ENCODE measurements around the gene FAM120A.
"Not testable (repeated sequence)": the region's sequence is repeated elsewhere in the genome, so short reads cannot be mapped to it uniquely, and the experiment has no call there.

FAM120A gene

DNA sequence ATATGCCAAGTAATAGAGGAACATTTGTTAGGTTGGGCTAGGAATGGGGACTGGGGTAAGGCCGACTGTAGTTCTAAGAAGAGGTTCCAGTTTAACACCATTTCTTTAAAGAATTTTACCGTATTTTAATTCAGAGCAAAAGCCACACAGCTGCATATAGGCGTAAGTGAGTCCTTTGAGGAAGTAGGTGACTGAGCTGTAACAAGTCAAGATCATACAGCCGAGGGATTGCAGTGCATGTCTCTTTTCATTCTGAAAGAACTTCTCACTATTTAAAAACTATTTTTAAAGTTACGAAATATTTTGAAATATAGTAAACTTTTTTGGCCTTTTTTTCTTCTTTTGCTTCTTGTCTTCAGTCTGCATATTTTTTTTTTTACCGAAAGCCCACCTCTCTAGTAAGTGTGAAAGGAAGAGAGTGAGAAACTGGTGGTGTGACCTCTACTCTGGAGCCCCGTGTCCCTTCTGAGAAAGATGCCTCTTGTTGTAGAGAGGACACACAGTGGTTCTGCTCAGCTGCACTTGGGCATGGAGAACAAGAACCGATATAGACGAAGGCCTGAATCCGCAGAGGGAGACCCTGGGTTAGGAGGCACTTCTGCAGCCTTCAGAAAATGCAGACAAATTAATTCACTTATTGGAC is 60.8 kb downstream of the FAM120A start:
- DNase-seq: not testable (repeated sequence)

DNA sequence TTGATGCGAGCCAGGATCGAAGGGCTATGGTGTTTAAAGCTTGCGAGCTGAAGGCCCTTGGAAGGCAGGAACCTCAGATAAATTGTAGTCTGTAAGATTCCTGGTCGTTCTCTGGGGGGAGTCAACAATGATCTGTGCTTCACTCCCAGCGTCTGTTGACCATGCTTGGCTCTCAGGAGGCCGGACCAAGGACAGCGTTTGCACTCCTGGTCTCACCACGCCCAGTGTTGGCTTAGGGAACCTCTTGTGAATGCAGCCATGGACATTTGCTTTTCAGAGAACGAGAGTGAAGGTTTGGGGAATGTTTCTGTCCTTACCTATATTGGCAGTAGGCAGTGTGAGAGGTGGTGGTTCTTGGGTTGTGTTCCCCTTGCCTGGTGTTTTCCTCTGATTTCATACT is 62.1 kb downstream of the FAM120A start:
- no peak for DNase-seq

DNA sequence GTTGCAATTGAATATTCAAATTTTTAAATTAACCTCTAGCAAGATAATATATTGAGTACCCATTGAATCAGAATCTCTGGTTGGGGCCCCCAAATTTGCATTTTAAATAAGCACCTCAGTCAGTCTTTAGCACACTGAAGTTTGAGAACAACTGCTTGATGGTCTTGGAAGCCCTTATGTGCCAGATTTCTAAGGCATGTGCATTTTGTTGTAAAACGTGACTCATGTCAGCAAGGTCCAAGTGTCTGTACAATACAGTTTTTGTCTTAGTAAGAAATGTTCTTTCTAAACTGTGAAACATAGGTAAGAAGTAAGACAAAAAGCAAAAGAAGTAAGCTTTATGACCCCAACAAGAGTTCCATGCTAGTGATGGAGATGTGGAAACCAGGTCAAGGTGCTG is 65.8 kb downstream of the FAM120A start:
- no peak for DNase-seq

DNA sequence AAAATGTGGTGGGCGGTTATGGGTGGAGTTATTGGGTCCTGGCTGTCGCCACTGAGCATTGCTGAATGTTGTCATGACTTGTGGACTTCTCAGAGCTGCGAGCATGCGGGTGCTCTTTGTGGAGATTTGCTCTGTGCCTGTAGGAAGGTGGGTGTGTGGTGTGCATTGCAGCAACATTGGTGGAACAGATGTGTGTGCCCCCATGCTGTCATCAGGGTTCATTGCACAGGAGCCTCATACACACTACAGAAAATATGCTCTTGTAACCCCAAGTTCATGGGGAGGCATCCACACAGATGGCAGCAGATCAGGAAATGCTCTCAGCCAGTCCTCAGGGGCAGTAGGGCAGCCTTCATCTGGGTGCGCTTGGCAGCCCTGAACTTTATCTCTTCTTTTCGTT is 69.0 kb downstream of the FAM120A start:
- DNase-seq: no peak

DNA sequence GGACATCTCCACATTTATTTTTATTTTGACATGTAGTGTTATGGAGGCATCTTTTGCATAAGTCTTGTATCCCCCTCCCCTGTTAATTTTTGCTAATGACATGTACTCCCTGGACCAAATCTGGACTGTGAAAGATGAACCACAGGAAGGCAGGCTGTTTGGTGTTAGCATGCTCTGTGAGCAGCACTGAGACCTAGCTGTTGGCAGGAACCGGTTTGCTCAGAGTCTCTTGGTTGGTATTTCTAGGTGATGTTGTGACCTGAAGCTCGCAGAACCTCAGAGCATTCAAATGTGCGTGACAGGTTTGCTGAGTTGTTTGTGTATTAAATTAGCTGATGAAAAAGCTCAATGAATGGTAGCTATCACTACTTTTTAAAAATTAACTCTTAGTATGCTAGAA is 71.3 kb downstream of the FAM120A start:
- no peak for DNase-seq

DNA sequence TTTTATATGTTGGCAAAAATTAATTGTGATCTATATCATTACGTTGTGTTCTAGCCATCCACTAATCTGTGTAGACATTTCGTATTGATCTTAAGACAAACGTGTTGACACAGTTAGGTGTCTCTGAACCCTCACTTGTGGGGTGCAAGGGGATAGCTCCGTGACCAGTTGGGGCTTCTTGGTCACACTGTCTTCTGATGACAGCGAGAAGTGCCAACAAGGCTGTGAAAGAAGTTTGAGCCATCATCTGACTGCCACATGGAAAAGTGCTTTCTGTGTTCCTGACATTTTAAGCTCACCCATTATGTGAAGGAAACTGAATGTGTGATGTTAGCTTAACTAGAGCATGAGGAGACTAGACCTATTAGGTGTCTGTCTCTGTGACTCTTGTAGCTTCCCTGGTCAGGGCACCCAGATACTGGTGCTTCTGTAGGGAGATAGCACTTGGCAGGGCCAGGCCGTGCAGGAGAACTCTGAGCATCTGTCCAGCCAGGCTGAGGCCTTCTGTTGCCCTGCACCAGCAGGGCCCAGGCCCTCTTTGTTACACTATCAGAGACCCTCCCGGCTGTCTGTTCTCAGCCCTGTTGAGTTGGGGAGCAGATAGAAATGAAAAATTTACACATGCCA is 72.1 kb downstream of the FAM120A start:
- no peak for DNase-seq

DNA sequence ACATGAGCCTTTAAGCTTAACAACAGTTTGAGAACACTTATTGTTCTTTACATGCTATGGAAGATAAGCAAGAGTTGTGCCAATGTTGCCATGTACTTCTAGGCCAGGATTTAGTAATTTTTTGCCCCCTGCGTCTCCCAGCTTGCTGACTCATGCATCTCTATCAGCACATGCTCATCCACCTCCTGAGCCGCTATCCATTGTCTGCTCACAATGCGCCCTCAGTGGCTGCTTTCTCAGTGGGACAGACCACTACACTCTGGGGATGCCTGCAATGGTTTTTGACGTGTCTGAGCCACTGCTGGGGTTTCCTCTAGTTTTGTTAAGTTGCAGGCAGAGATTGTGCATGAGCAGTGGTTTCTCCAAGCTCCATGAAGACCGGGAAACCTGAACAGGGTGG is 74.0 kb downstream of the FAM120A start:
- DNase-seq: no peak

DNA sequence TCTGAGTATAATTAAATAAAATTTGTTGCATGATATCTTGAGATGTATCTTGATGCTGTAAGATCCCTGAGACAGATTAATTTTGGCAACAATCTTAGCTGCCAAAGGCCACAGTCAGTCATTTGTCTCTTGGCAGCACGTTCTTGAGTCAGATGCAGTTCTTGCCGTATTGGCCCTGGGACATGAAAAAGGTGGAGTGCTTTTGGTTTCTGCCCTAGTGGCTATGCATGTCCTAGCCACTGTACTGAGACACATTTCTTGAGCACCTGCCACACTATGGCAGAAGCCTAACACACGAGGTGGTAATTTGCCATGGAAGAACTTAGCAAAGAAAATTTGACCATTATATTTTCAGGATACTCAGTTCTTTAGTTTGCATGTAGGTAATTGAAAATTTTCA is 79.9 kb downstream of the FAM120A start:
- DNase-seq: no peak

DNA sequence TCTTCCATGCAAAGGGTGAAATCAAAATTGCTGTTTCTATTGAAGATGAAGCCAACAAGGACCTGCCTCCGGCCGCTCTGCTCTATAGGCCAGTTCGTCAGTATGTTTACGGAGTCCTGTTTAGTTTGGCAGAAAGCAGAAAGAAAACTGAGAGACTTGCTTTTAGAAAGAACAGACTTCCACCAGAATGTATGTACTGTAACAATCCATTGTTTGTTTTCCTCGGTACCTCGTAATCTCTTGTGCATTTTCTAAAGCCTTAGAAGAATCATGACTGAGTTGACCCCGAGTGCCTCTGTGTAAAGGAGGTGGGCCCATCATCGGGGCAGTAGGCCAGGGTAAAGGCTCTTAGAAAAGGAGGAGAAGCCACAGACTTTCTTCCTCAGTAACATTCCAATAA is 80.7 kb downstream of the FAM120A start:
- no peak for DNase-seq

DNA sequence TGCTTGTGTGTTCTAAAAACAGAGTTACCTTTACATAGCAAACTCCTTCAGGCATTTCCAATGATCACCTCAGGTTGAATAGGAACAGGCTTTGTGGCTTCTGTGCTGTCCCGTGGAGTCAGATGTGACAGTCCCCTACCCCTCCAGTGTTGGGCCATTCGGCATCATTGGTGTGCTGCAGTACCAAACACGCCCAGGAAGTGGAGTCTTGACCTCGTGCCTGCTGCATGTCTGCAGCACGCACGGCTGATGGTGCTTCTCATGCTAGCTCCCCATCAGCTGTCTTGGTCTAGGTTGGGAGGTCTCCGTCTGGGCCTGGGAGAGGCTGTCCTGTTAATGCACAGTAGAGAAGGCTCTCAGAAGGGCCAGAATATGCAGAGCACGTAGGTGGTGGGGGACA is 82.4 kb downstream of the FAM120A start:
- no peak for DNase-seq

DNA sequence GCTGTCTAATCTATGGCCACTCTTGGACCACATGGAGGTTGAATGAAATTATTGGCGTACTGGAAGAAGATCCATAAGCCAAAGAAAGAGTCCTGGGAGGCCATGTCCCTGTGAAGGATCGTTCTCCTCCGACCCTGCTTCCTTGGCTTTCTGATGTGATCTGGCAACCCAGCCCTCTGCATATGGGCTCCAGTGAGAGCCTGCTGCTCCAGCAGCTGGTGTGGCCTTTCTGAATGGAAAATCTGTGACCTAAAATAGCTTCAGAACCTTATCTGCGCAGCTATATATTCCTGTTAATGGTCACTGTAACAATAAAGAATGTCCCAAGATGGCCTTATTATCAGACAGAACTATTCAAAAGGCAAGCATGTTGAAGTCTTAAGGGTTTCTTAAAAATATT is 84.7 kb downstream of the FAM120A start:
- no peak for DNase-seq

DNA sequence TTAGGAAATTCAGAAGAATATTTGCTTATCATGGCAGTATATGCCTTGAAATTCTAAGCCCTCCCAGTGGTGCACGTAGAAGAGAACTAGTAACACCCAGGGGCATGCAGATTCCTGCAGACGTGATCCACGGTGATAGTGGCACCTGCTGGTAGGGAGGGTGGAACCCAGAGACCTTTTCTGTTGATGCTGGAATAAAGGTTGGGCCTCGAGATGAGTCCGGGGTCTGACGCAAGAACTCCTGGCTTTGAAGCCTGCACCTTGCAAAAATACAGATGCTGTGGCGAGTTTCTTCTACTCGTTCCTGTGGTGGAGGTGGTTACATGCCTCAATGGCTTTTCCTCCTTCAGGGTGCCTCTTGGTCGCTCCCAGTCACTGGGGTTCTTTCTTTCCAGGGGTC is 85.4 kb downstream of the FAM120A start:
- DNase-seq: no peak

DNA sequence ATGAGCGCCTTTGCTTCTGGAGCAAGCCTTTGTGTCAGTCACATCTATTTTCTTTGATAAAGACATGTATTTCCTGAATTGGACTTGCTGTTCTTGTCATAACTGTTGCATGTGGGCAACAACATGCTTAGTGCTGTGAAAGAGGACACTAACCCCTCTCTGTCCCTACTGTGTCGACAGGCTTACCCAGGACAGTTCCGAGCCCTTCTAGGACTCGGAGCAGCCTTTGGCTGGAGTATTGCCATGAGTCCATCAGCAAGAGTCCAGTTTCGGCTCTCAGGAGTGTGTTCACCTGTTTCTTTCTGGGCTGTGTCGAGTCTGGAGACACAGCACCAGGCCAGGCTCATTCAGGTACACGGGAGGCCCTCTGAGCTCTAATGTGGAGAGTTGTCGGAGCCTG is 88.8 kb downstream of the FAM120A start:
- DNase-seq: no peak

DNA sequence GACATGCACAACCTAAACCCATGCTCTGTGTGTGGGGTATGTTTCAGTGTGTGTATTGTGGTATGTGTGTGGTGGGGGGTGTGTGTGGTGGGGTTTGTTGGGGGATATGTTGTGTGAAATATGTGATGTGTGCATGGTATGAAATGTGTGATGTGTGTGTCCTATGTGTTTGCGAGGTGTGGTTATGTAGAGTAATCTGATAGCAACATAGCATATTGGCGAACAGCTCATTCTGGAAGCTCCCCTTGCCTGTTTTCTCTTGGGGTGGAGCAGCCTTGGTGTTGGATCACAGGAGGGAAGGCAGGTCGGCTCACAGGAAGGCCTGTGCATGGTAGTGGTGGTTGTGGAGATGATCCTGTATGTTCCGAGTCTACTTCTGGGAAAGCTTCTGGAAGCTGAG is 89.5 kb downstream of the FAM120A start:
- DNase-seq: no peak

DNA sequence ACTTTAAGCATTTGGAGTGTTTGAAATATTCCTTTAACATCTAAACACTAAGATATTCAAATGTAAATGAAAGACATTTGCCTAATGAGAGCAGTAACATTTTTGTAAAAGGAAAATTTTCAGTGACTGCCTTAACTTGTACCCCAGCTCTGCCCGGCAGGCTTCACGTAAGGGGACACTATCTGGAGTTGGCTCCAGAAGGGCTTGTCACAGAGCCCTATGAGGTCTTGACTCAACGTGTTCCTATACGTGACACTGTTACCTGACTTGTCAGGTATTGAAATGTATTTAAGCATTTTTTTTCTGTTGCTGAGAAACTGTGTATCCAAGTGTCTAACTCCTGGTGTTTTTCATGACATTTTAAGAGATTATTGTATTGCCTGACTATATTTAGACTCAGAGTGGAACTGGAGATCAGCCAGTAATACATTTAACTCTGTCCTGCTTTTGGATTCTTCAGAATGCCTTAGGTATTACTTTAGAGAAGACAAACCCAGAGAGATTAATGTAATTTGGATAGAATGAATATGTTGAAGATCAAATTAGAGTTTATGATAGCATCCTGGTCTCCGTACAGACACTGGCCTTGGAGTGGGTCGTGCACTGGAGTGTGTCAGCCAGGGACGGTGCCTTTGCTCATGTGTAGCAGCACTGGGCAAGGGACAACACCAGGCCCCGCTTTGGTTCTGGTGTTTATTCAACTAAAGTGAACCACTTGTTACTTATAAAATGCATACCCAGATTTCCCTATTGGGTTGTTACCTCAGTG is 90.3 kb downstream of the FAM120A start:
- no peak for DNase-seq

DNA sequence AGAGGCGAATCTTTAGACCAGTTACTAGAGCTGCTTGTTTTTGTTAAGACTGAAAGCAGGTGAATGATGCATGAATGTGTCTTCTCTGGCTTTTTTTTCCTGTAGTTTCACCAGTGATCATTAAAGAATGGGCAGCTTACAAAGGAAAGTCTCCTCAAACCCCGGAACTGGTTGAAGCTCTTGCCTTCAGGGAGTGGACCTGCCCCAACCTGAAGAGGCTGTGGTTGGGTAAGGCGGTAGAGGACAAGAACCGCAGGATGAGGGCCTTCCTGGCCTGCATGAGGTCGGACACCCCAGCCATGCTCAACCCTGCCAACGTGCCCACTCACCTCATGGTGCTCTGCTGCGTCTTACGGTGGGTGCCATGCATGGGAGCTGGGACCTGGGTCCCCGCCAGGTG is 91.6 kb downstream of the FAM120A start:
- DNase-seq: no peak

DNA sequence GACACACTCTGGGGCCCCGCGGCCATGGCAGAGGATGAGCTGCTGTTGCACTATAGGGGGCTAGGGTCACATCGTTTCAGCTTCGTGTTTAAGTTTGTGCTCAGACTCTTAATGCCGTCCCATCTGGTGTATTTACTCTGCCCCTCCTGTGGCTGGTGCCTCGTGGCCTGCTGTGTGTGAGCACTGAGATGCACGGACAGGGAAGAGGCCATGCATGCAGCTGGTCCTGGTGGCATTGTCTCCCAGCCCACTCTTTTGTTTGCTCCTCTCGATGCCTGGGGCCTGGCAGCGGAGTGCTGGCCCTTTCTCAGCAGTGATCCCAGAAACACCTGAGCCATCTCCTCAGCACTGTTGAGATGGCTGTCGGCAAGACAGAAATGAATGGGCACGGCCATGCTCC is 94.9 kb downstream of the FAM120A start:
- no peak for DNase-seq

DNA sequence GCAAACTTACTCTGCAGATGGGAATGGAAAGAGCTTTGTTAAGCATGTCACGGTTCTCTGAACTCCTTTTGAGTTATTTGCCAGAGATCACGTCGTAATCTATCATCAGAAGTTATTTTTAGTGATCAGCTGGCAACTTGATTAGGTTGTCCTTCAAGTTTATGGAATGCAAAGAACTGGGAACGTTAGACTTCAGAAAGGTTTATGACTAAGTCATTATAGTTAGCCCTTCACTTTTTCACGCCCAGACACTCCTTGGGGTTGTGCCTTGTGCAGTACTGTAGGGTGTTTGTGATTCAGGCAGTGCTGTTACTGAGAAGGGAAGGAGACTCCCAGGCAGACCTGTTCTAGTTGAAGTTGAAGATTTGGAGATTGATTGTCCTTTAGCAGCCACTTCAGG is 98.1 kb downstream of the FAM120A start:
- DNase-seq: no peak

DNA sequence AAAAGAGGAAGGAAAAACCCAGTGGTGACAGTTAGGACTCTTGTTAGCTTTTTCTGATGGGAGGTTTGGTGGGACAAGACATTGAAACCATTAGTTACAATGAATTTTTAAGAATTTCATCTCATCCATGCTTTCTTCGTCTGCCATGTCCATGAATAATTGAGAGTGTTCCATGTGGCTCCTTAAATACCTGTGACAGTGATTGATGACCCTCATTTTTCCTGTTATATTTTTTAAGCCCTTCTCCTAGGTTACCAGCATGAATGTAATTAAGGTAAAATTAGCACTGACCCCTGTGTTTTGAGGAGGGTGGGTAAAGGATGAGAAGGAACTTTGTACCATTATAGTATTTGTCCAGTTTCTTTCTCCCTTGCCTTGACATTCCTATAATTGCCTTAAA is 101.4 kb downstream of the FAM120A start:
- DNase-seq: no peak

DNA sequence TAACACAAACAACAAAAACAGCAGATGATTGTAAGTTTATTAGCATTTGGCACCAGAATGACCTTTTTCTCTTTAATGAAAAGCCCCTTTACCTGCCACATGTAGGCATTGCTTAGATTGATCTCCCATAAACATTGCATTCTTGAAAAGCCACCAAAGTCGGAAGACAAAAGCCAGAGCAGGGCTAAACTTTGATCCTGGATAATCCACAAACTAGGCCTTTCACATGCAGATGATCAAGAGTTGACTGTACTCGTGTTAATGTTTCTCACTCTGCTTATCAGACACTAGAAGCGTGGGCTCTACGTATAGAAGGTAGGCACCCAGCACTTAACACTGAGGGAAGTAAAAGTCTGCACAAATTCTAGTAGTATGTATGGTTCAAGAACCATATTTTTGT is 103.9 kb downstream of the FAM120A start:
- no peak for DNase-seq

DNA sequence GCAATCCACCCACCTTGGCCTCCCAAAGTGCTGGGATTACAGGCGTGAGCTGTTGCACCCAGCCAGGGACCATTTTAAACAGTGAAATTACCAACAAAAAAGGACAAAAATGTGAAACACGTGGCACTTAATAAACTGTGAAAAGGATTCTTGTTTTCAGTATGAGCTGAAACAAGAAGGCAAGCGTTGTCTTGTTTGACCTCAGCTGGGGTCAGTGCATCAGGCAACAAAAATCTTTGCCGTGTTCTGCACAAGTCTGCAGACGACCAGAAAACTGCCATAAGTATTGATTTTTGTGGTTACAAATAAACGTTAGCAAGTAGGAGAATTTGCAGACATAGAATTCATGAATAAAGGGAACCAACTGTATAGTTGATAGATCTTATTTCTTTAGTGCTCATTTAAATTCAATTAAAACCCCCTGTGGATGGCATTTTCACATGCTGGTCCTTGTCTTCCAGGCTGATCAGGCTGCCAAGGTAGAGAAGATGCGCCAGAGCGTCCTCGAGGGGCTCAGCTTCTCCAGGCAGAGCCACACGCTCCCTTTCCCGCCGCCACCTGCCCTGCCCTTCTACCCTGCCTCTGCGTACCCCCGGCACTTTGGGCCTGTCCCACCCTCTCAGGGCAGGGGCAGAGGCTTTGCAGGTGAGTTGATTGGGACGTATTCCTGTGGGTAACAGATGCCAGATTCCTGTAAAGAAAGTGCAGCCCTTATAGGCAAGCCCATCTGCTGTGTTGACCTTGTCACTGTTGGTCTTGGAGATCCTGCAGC is 106.1 kb downstream of the FAM120A start:
- no peak for DNase-seq

DNA sequence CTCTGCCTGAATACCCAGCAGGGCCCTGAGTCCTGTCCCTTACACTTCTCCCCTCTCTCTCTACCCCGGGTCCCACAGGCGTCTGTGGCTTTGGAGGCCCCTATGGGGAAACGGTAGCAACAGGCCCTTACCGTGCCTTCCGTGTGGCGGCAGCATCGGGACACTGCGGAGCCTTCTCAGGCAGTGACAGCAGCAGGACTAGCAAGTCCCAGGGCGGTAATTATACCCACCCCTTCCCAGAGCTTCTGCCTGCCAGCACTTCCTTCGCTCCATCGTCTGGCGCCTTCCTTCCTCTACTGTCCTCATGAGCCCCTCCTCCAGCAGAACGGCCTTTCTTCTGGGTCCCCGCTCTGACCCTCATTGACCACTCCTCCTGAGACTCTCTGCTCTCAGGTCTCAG is 107.0 kb downstream of the FAM120A start:
- DNase-seq: no peak

DNA sequence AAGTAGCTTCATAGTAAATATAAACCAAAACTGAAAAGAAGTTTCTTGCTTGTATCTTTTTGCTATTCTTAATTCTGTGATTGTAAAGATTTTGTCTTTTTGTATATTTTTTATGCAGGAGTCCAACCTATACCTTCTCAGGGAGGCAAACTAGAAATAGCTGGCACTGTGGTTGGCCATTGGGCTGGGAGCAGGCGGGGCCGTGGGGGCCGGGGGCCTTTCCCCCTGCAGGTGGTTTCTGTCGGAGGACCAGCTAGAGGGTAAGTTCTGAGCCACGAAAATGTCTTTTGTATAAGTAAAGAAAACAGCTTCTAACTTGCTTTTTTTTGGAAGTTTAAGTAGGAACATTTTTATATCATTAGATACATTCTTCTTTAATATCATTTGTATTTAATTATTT is 109.5 kb downstream of the FAM120A start:
- DNase-seq: no peak

DNA sequence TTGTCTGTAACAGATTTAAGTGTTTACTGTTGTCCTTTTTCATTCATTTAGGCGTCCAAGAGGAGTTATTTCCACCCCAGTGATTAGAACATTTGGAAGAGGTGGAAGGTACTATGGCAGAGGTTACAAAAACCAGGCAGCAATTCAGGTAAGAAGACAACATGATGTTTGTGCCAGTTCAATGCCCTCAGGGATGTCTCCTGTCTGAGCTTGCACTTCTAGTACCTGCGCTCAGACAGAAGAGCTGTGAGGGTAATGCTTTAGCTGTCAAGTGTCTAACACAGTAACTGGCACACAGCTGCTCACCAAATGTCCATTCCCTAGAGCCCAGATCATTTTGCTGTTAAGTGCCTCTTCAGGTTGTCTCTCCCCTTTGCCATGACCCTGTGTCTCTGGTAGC is 110.7 kb downstream of the FAM120A start:
- DNase-seq: no peak

Data from GDM1 (cell line).